GM19397 (cell line): ENCODE results near the gene C1QTNF5.

Experiments used
- ATAC-seq: cut with Tn5 transposase; IDR thresholded peaks from one replicate; pipeline ENCODE4 v1.9.1; 2021; ENCODE audit warnings: mild to moderate bottlenecking, moderate library complexity; ENCODE audit not compliant: unreplicated experiment

The C1QTNF5 gene

DNA sequence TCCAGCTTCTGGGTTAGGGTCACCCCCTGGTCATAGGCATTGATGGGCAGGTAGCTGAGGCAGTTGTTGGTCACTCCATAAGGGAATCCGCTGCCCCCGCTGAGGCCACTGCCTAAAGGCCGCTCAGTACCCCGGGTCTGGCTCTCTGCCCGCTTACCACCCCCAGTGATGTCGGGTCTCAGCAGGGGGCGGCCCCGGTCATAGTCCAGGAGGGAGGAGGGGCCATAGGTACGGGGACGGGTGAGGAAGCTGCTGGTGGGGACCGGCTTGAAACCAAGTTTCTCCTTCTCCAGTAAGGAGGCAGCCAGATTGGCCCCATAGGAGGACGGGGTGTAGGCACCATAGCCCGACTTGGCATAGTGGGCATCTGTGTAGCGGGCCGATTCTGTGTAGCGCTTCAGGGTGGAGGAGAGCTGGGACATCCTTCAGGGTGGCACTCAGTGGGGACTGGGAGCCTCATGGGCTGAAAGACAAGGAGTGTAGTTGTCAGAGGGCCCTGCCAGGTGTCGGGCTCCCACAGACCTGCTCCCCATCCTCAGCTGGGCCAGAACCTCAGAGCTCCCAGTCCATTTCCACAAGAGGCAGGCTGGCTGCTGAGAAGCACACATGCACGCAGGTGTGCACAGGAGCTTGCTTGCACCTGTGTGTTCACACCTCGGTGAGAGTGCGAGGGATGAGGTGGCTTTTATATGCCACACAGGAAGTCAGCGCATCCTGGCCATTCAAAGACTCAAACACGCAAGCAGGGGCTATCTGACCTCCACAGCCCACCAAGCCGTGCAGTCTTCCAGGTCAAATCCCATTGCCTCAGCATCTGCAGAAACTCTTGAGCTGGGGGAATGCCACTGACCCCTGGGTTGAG lies 32.6 kb upstream of the C1QTNF5 start:
- no peak for ATAC-seq

DNA sequence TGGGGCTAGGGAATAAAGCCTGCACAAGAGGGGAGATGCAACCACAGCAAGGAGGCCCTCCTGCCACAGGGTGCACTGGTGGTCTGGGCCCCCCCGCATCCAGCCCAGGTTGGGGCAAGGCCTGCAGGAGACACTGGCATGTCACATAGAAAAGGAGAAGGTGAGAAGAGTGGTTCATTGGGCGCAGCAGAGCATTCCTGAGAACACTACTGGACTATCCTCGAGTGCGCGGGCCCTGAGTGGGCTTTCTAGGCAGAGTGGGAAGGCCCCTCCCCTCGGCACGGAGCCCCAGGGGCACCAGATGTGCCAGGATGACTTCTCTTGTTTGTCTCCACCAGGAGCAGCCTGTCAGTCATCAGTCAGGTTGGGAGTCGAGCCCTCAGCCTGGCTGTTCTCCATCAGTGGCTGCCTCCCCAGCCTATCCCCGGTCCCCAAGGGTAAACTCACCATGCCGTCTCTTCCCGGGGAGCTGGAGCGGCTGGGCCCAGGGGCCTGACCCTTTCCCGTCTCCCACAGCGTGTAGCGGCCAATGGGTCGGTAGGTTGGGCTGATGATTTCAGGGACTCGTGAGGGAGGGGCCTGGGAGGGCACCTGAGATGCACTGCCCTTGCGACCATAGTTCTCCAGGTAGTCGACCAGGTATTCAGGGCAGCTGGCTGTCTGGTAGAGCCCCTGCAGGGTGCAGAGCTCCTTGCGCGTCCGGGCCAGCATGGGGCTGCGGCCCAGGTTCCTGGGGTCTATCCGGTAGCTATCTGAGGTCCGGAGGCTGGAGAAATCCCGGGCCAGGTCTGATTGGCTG lies 31.8 kb upstream of the C1QTNF5 start:
- ATAC-seq, result no peak

DNA sequence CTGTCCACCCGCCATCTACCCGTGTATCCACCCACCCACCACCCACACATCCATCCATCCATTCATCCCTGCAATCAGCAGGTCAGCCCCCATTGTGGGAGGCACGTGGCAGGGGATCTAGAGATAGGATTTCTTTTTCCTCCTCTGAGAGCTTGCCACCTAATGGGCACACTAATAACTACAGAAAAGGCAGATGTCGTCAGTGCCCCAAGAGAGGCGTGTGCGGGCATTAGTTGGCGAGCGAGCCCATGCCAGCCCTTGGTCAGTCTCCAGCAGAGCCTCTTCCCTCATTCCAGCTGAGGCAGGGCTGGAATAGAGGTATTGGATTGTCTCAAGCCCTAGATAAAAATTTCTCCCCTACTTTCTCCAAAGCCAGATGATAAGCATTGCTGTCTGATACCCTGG lies 31.1 kb upstream of the C1QTNF5 start:
- ATAC-seq, result no peak

DNA sequence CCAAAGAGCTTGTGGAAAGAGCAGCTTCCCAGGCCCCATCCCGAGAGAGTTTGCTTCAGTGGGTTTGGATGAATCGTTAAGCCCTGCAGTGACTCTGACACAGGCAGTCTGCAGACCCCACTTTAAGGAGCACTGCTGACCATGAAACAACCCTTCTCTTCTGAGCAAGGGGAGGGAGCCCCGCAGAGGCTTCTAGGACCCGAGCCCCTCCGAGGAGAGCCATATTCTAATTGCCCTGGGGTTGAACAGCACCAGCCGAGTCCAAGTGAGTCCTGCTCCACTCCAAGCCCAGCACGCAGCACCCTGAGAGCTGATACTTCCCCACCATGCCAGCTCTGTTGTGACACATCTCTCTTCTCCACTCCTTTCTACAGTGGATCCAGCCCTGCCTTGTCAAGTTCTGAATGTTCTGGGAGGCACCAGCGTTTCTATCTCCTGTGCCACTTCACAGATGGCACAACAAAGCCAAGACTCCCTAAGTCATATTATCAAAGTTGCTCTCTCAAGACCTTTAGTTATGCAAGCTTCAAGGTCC lies 30.5 kb upstream of the C1QTNF5 start:
- no peak for ATAC-seq

DNA sequence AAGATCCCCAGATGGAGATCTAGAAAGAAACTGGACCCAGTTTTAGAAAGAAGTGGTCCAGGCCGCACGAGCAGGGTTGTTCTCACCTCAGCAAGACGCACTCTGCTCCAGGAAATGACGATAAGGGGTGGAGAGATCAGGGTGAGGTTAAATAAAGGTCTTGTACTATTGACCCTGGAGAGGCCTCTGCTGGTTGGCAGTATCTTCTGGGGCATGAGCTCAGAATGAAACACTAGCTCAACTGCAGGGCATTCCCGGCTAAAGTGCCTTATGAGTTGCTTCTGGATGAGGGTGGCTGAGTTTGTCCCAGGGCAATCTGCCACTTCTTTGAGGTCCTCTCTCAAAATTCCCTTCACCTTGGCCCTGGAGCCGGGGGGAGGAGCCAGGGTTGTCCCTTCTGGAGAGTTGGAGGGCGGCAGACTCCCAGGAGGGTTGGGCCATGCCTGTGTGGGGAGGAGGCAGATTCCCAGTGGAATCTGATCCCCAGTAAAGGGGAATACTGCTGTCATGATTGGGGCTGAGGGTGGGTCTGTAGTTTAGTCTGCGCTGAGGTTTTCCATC lies 29.9 kb upstream of the C1QTNF5 start:
- no peak for ATAC-seq

DNA sequence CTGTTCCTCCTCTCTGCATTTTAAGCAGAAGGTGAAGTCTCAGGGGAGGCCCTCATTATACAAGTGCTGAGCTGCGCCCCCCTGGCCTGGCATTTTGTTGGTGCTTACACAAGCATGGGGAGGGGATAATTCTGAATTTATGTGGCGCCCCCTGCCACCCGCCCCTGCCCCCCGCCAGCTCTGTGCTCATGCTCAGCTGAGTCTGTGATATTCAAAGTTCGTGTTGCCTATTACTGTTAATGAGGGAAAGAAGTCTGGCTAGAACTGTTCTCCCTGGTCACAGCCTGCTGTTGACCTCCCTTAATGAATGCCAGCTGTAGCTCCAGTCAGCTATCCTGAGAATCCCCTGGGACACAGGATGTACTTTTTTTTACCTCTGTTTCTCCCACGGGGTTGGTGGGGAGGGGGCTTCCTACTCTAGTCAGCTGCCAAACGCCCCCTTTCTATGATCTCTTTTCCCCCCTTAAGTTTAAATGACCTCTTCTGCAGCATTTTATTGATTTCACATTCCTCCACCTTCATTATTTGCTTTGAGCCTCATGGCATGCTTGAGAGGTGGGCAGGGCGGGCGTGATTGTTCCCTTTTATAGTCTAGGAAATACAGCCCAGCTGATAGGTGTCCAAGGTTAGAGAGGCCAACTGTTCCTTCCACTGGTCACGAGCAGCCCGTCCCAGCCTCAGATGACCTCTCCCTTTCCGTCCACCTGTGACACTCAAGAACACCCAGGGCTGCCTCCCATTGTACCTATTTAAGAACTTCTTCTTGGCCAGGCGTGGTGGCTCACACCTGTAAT lies 28.6 kb upstream of the C1QTNF5 start:
- ATAC-seq, result no peak

DNA sequence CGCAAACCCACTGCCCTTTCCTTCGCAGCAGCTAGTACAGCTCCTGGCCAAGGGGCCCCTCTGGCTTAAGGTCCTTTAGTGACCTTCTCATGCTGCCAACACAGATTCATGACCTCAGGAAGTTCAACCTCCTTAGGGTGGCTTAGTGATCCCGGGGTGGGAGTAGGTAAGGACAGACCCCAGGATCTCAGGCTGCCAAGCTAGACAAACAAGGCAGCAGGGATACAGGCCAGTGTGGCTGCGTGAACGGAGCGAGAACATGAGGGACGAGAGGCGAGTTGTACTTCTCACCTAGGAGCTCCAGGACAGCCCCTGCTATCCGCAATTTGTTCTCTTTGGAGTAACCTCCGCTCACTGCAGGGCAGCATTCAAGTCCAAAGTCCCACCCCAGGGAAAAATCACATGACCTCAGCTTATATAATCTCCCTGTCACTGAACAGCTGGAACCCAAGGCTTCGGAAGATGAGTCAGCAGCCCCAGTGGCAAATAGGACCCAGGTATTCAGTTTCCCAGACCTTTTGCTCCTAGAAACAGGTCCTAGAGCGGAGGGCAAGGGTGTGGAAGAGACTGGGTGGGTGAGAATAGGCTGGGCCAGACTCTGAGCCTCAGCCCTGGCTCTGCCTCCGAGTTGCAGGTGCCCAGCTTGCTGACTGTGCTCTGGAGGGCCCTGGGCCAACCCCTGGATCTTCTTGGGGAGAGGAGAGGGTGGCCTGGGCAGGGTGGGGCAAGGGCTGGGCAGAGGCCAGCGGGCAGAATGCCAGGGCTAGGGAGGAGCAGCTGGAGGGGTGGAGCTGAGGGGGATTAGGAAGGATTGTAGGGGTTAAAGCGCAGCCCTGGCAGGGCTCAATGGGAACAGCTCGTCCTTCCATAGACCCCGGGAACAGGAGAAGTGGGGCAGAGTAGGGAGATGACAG lies 27.7 kb upstream of the C1QTNF5 start:
- ATAC-seq, result no peak

DNA sequence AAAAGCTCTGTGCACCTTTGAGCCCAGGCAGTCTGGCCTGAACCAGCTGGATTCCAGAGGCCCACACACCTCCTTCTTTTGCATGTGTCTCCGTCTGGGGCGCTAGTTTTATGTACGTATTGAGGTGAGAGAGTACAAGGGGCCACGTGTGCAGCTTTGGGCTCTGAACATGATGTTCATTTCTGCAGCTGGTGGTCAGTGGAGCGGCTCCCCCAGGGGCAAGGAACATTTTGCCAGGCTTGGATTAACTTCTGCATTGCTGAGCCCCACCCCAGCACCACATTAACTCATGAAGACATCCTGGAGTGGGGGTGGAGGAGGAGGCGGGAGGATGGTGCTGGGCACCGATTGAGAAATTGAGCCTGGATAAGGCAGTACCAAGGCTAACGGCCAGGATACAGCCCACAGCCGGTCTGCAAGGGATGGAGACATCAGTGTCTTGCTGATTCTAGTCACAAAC lies 27.0 kb upstream of the C1QTNF5 start:
- ATAC-seq, result no peak

DNA sequence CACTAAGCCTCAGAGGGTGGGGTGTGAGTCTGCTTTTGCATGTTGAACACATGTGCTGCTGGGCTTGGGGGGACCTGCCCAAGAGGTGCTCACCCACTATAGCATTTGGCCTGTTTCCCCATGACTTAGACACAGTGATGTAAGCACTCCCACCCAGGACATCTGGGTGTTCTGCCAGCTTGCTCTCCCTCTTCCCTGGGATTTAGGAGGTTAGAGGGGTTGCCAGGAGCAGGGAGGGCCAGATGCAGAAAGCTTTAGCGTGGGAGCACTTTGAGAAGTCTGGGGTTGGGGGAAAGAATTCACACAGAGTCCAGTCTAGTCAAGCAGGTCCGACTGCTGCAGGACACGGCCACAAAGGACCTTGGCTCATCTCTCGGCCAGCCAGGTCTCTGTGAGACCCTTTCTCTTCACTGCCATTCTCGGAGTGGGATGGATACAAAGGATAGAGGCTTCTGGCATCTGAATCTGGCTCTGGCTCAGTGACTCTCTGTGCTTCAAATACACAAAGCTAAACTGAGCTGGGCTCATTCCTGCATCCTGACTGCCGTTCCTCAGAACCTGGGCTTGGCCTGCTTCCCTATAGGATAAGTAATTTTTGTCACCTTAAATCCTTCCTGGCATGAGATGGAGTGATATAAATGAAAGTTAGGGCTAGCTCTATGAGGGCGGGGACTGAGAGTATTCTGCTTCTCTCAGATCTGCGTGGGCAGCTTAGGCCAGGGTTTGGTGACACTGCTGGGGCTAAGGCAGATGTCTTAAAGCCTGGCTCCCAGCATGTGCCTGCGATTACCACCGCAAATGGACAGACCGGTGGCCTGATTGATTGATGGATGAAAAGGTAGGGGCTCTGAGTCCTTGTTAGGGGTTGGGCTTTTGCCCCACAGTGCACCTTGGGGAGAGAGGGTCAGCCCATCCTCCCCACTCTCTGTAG lies 26.3 kb upstream of the C1QTNF5 start:
- ATAC-seq, result no peak

DNA sequence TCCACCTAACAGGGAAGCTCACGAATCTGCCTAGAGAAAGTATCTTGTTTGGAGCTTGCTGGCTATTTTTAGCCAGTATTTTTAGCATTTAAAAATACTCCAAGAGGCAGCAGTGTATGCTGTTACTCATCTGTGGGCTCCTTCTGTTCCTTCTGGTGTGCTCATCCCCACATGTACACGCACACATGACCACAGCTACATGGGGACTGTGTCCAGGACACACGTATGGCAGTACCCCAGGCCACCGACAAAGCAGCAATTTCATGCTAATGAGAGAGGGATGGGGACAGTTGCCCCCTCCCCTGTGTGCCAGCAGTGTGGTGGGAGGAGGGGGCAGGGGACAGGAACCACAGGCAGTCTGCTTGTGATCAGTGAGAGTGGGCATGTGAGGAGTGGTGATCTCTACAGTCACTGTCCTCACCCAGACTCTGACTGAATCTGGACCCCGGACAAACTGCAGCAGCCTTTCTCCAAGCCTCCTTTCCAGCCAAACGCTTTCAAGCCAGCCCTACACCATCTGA lies 24.4 kb upstream of the C1QTNF5 start:
- no peak for ATAC-seq

DNA sequence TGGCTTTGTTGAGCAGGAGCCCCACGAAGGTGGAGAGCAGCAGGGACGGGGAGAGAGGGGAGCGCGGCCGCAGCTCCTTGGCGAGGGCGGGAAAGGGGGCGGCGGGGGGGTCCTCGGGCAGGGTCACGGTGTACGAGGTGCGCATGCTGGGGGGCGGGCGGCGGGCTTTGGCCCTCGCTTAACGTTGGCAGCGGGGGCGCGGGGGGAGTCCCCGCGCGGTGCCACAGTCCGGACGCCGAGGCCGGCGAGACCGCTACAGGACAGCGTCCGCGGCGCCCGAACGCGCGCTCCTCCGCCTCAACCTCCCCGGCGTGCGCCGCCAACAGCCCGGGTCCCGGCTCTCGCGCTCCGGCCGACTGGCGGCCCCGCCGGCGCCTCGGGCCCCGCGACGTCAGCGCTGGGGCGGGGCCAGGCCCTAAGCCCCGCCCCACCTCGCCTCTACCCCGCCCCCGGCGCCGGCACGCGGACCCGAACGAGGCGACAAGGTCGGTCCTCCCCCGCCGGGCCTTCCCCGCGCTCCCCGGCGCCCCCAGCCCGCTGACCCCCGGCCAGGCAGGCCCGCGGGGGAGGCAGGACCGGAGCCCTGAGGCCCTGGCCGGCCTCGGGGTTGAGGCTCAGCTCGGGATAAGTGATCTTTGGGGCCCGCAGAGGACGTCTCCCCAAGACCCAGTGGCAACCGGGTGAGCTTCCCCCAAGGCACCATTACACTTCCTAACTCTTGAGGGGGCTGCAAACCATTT lies 23.3 kb upstream of the C1QTNF5 start:
- no peak for ATAC-seq

DNA sequence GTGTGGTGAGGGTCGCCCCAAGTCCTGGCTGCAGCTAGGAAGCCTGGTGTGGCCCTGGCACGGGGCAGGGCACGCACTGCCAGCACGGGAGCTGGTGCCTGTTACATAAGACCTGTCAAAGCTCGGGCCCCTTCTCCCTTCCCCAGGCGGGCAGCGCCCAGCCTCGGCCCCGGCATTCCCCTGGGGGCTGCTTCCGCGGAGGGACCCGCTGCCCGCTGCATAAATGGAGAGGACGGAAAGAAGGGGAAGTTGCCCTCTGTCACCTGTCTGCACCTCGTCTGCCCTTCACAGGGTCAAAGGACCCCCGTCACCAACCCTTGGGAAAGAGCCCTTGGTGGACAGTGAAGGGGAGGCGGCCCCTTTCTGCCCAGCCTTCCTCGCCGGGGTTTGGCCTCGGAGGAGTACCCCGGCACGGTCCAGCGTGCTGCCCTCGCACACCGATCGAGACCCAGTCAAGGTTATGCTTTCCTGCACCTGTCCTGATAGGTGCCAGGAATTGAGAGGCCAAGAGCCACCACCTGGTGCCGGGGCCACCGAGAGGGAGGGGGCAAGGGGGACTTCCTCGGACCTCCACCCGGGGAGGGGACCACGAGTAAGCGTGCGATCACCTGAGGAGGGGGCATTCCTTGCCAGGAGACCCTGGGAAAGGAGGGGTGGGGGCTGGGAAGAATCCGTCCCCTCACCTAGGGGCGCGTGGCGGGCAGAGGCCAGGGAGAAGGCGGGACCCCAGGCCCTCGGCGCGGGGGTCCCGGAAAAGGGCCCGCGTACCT lies 22.6 kb upstream of the C1QTNF5 start:
- ATAC-seq, result no peak

DNA sequence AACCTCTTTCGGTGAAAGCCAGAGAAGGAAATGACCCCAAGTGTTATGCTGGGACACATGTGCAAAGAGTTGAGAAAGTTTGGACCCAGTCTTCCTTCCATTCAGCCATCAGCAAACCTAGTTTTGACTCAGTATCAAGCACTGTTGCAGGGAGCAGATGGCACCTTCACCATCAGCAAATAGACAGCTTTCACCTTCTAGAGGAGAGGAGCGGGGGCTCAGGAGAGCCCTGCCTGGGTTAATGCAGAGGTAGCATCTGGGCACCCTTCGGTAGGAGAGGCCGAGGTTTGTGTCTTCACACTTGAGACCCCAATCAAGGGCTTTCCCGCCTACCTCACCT lies 22.0 kb upstream of the C1QTNF5 start:
- ATAC-seq, result no peak

DNA sequence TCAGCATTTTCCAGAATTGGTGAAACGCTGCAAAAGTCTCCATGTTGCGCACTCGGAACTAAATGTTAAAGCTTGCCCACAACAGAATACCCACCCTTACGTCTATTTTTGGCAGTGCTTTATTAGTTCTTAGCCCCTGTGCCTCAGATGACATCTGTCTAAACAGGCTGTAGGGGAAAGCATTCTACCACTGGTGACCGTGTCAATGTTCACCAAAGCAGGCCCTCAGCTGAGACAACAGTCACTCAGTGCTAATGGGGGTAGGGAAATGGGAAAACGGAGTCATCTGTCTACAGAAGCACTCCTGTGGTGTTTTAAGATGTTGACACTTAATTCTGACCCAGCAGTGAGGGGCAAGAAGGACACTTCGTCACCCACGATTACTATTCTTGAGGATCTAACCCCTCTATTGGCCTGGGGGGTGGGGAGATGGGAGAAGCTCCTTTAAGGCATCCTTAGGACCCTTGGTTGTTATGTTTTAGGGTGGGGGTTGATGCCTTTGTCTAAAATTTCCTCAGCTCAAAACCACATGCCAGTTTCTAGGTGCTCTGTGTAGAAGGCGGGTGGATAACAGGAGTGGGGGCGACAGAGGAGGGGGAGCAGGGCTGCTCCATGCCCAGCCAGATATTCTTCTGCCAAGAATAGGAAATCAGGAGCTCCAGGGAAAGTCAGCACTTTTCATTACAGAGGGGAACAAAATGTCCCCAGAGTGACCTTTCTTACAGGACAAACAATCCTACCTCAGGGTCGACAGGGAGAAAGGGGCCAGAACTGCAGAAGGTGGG lies 21.4 kb upstream of the C1QTNF5 start:
- ATAC-seq, result no peak

DNA sequence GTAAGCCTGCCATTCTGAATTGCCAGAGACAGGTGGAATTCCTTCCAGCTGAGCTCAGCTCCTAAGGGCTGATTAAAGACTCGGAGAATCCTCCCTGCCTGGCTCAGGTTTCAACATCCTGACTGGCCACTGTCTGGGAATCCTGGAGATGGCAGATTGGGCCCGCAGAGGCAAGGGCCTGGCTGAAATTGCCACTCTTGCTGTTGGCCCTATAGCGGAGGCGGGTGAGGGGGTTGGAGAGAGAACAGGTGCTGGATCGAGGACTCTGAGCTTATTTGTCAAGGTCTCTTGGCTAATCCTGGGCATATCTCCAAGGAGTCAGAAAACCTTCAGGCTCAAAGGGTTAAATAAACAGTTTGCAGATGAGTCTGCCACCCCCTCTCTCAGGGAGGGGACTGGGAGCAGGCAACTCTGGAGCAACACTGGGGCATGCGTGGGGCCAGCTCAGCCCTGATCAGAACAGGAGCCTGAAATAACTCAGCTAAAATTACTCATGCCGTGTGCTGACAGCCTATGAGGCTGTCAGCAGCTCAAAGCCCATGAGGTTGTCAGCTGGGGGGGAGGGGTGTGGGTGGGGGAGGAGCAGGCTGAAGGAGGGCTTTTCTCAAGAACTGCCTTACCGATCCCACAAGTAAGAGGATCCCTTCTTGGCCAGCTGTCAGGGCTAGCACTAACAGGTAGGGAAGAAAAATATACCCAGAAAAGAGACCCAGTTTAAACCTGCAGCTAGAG lies 20.5 kb upstream of the C1QTNF5 start:
- ATAC-seq, result no peak
